GDM1 (cell line): ENCODE results near the gene ENO3.

Source experiments
- DNase-seq: peaks from one replicate; lab custom pipeline; 2025; lab: John Stamatoyannopoulos, UW

ENO3 gene

GRCh38 chr17:4937553-4937952 is 13.4 kb upstream of the ENO3 start:
- no peak for DNase-seq

GRCh38 chr17:4938069-4938491 is 12.8 kb upstream of the ENO3 start:
- no peak for DNase-seq

GRCh38 chr17:4938688-4939545 is 12.0 kb upstream of the ENO3 start:
- no peak for DNase-seq

- DNase-seq = no peak
These were observed 11.4 kb upstream of the ENO3 start for GRCh38 chr17:4939546-4939795.

GRCh38 chr17:4939796-4940554 is 10.9 kb upstream of the ENO3 start, which contains the start of the genes RNF167 and SLC25A11:
Gene RNF167, plus strand, starts transcription at chr17:4940268. Its CDS starts 642 bp downstream, at chr17:4940910.
Gene SLC25A11, minus strand, starts transcription at chr17:4940046. Its CDS starts 136 bp downstream, at chr17:4939910.
- peak; percentile 99 for DNase-seq

GRCh38 chr17:4940555-4941318 is 10.2 kb upstream of the ENO3 start:
- DNase-seq = peak; percentile 14

- no peak for DNase-seq
These were observed 9.7 kb upstream of the ENO3 start for GRCh38 chr17:4941319-4941610.

- no peak for DNase-seq
These were observed 8.0 kb upstream of the ENO3 start for GRCh38 chr17:4942760-4943508.

GRCh38 chr17:4944163-4944553 is 6.8 kb upstream of the ENO3 start:
- peak; percentile 68 for DNase-seq

- DNase-seq = no peak
These were observed 6.3 kb upstream of the ENO3 start for GRCh38 chr17:4944554-4945175.

GRCh38 chr17:4945176-4945943 is 5.6 kb upstream of the ENO3 start:
- peak; percentile 52 for DNase-seq

GRCh38 chr17:4945944-4946280 is 5.0 kb upstream of the ENO3 start:
- no peak for DNase-seq

GRCh38 chr17:4946312-4946976 is 4.5 kb upstream of the ENO3 start:
- no peak for DNase-seq

- DNase-seq = peak; percentile 31
These were observed 3.9 kb upstream of the ENO3 start for GRCh38 chr17:4947010-4947410.

- DNase-seq = peak; percentile 43
These were observed 3.3 kb upstream of the ENO3 start for GRCh38 chr17:4947411-4948165.

GRCh38 chr17:4948166-4948930 is 2.6 kb upstream of the ENO3 start, which contains the start of gene PFN1:
Gene PFN1, minus strand, starts transcription at chr17:4948530. Its CDS starts 136 bp downstream, at chr17:4948394.
- peak; percentile 86 for DNase-seq

- peak; percentile 90 for DNase-seq
These were observed 2.0 kb upstream of the ENO3 start for GRCh38 chr17:4948931-4949320.

- DNase-seq = peak; percentile 40
These were observed 1.4 kb upstream of the ENO3 start for GRCh38 chr17:4949321-4950074.
